HG03159 (cell line): ENCODE data around the gene HTR4.
A peak's percentile ranks its signal among the peaks of the same experiment; 100 is the strongest.

Experiments
- ATAC-seq: cut with Tn5 transposase; IDR thresholded peaks from one replicate; pipeline ENCODE4 v1.9.1; 2021; ENCODE audit warnings: mild to moderate bottlenecking, moderate library complexity; ENCODE audit not compliant: unreplicated experiment

HTR4 gene

GRCh38 chr5:148443998-148444397 lies 210.3 kb downstream of the HTR4 start:
- peak; percentile 95 for ATAC-seq

- no peak for ATAC-seq
These were observed 211.1 kb downstream of the HTR4 start for GRCh38 chr5:148443241-148443640.

GRCh38 chr5:148438933-148439332 lies 215.4 kb downstream of the HTR4 start:
- no peak for ATAC-seq

- ATAC-seq: no peak
These were observed 217.1 kb downstream of the HTR4 start for GRCh38 chr5:148437249-148437648.

- ATAC-seq: no peak
These were observed 218.3 kb downstream of the HTR4 start for GRCh38 chr5:148436029-148436428.

GRCh38 chr5:148433826-148434225 lies 220.5 kb downstream of the HTR4 start:
- ATAC-seq: no peak
